Measurements from ENCODE around the gene DCAKD. TPM values are rescaled to one million over a fixed set of nuclear protein-coding genes. Genes with fewer than 3 reads are reported as not detected.

The DCAKD gene
- polyA plus RNA-seq, 1 donor from 2014 or later: 68.5 TPM

GRCh38 chr17:44996304-44996703 is 55.1 kb downstream of the DCAKD start:
- no peak for TF ChIP-seq REST (IDR thresholded peaks at IDR 0.05; ENCODE audit: borderline replicate concordance)
- TF ChIP-seq CTCF (IDR thresholded peaks at IDR 0.05; ENCODE audit: poor library complexity, severe bottlenecking): no peak
- no peak for TF ChIP-seq TAF1 (IDR thresholded peaks at IDR 0.05; ENCODE audit: low read depth)
- no peak for TF ChIP-seq POLR2AphosphoS5 (IDR thresholded peaks at IDR 0.05)
- no peak for TF ChIP-seq MXI1 (conservative IDR thresholded peaks at IDR 0.05; ENCODE audit: poor library complexity, severe bottlenecking)
- no peak for TF ChIP-seq RAD21 (conservative IDR thresholded peaks at IDR 0.05)
- TF ChIP-seq SMC3 (conservative IDR thresholded peaks at IDR 0.05; ENCODE audit: poor library complexity): no peak
- no peak overlapping the region for H2AFZ ChIP-seq (ENCODE audit: low read depth, low read length)
- H3K9me3 ChIP-seq (ENCODE audit: low read length): no peaks in the 10 kb centered on the region
- H3K27ac ChIP-seq (ENCODE audit: low read length): no peak overlapping the region
- no peaks in the 10 kb centered on the region for H3K36me3 ChIP-seq (ENCODE audit: insufficient read depth, low read length)
- no peaks in the 10 kb centered on the region for H3F3A ChIP-seq (ENCODE audit: insufficient read depth, low read length, poor library complexity, severe bottlenecking)
- no peaks in the 10 kb centered on the region for H4K20me1 ChIP-seq (ENCODE audit: insufficient read depth)
- H3K9ac ChIP-seq (ENCODE audit: low read length): no peak overlapping the region
- H3K4me3 ChIP-seq (ENCODE audit: low read length): no peak overlapping the region
- no peaks in the 10 kb centered on the region for H3K9me2 ChIP-seq (ENCODE audit: insufficient read depth, low read length)
- no peaks in the 10 kb centered on the region for H3K27me3 ChIP-seq (ENCODE audit: insufficient read depth, low read depth, low read length)
- no peak overlapping the region for H3K4me2 ChIP-seq (ENCODE audit: low read length)
- no peaks in the 10 kb centered on the region for H3K79me2 ChIP-seq (replicated peaks; ENCODE audit: insufficient read depth, low read length)

GRCh38 chr17:44995436-44996001 is 55.9 kb downstream of the DCAKD start:
- no peaks in the 10 kb centered on the region for H3K9me2 ChIP-seq (ENCODE audit: insufficient read depth, low read length)
- no peak overlapping the region for H3K27ac ChIP-seq (ENCODE audit: low read length)
- no peak overlapping the region for H3K4me3 ChIP-seq (ENCODE audit: low read length)
- no peaks in the 10 kb centered on the region for H3K79me2 ChIP-seq (replicated peaks; ENCODE audit: insufficient read depth, low read length)
- H3K9ac ChIP-seq (ENCODE audit: low read length): no peak overlapping the region
- H3F3A ChIP-seq (ENCODE audit: insufficient read depth, low read length, poor library complexity, severe bottlenecking): no peaks in the 10 kb centered on the region
- H3K27me3 ChIP-seq (ENCODE audit: insufficient read depth, low read depth, low read length): no peaks in the 10 kb centered on the region
- no peak overlapping the region for H2AFZ ChIP-seq (ENCODE audit: low read depth, low read length)
- H4K20me1 ChIP-seq (ENCODE audit: insufficient read depth): no peaks in the 10 kb centered on the region
- TF ChIP-seq MXI1 (conservative IDR thresholded peaks at IDR 0.05; ENCODE audit: poor library complexity, severe bottlenecking) (no peak), RAD21 (conservative IDR thresholded peaks at IDR 0.05) (no peak), SMC3 (conservative IDR thresholded peaks at IDR 0.05; ENCODE audit: poor library complexity) (no peak), TAF1 (IDR thresholded peaks at IDR 0.05; ENCODE audit: low read depth) (no peak), EZH2 (IDR thresholded peaks at IDR 0.05; ENCODE audit: borderline replicate concordance, insufficient read depth, low read length, poor library complexity, severe bottlenecking) (no peak), CTCF (IDR thresholded peaks at IDR 0.05; ENCODE audit: poor library complexity, severe bottlenecking) (no peak), EP300 (conservative IDR thresholded peaks at IDR 0.05; ENCODE audit: poor library complexity, severe bottlenecking) (no peak), POLR2AphosphoS5 (IDR thresholded peaks at IDR 0.05) (no peak), REST (IDR thresholded peaks at IDR 0.05; ENCODE audit: borderline replicate concordance) (no peak)
- no peaks in the 10 kb centered on the region for H3K9me3 ChIP-seq (ENCODE audit: low read length)
- H3K36me3 ChIP-seq (ENCODE audit: insufficient read depth, low read length): no peaks in the 10 kb centered on the region
- H3K4me2 ChIP-seq (ENCODE audit: low read length): no peak overlapping the region
